ENCODE results near the gene HEYL.
A peak's percentile ranks its signal among the peaks of the same experiment; 100 is the strongest.

Gene HEYL

DNA sequence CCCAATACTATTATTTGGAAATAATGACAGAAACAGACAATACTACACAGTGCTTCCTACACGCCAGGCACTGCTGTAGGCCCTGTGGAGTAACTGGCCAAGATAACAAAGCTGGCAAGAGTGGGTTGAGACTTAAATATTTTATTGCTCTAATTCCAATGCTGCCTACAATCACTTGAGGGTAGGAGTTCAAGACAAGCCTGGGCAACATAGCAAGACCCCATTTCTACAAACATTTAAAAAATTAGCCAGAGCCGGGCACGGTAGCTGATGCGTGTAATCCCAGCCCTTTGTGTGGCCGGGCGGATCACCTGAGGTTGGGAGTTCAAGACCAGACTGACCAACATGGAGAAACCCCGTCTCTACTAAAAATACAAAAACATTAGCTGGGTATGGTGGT lies 53.5 kb downstream of the HEYL start:
- TF ChIP-seq, protein P1, sequence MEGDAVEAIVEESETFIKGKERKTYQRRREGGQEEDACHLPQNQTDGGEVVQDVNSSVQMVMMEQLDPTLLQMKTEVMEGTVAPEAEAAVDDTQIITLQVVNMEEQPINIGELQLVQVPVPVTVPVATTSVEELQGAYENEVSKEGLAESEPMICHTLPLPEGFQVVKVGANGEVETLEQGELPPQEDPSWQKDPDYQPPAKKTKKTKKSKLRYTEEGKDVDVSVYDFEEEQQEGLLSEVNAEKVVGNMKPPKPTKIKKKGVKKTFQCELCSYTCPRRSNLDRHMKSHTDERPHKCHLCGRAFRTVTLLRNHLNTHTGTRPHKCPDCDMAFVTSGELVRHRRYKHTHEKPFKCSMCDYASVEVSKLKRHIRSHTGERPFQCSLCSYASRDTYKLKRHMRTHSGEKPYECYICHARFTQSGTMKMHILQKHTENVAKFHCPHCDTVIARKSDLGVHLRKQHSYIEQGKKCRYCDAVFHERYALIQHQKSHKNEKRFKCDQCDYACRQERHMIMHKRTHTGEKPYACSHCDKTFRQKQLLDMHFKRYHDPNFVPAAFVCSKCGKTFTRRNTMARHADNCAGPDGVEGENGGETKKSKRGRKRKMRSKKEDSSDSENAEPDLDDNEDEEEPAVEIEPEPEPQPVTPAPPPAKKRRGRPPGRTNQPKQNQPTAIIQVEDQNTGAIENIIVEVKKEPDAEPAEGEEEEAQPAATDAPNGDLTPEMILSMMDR (IDR thresholded peaks at IDR 0.05; ENCODE audit: control insufficient read depth, extremely low read depth, insufficient read depth): no peak
- no peak for DNase-seq (ENCODE audit: low read depth)

DNA sequence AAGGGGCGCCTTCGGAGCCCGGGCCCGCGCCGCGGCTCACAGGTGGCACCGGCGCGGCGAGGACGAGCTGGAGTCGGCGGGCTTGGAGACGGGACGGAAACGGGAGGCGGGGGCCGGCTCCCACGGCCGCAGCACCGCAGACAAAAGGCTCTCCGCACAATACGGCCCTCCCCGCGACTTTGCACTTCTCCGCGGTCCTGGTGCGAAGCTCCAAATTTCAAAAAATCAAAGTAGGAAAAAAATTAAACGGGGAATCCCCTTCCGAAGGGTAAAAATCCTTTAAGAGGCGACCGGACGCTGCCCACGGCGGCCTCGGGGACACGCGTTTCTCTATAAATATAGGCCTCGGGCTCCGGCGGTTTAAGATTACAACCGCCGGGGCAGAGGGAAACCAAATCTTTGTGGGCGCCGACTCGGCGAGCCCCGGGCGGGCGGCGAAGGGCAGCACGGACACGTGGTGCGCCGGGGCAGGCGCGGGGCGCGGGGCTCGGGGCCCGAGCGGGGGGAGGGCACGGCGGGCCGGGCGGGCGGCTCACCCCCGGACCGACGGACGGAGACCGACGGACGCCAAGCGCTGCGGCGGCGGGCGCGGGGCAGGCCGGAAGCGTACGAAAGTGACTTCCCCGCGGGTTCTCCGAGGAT lies 63.3 kb downstream of the HEYL start:
- DNase-seq (ENCODE audit: low read depth): no peak
- TF ChIP-seq, protein P1 (IDR thresholded peaks at IDR 0.05; ENCODE audit: control insufficient read depth, extremely low read depth, insufficient read depth): no peak
- peak overlapping the region; percentile 85 for H3K4me3 ChIP-seq (ENCODE audit: low read depth, low read length)

More for the DNA sequence above, 53.5 kb downstream of the HEYL start:
- no peak overlapping the region for H3K4me3 ChIP-seq (ENCODE audit: low read depth, low read length)

DNA sequence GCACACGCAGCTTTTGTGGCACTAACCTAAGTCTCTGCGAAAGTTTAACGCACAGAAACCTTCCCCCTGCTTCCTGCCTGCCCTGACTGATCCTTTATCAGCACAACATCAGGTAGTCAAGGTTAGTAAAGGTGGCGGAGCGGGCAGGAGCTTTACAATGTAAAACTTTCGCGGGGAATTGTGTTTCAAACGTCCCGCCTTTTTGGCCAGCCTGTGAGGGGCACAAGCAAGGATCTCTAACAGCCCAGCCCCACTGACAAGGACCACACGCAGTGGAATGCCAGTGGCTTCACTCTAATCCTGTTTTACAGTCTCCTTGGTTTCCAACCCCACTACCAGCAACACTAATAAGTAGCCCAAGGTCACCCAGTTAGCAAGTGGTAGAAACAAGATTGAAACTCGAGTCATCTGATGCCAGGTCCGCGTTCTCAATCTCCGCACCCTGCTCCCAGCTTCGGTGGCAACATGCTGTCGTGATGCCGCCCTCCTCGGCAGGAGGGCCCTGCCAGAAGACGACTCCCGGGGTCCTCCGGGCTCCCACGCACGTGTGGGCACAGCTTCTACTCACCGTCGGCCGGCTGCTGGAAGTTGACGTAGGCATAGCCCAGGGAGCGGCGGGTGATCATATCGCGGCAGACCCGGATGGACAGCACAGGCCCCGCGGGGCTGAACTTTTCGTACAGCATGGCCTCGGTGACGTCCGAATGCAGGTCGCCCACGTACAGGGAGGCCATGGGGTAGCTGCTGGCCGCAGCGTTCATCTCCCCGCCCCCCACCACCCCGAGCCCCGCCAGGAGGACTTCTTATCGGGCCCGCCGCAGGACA lies 64.0 kb downstream of the HEYL start:
- H3K4me3 ChIP-seq (ENCODE audit: low read depth, low read length): peak overlapping the region; percentile 85
- DNase-seq (ENCODE audit: low read depth): no peak
- TF ChIP-seq, protein P1 (IDR thresholded peaks at IDR 0.05; ENCODE audit: control insufficient read depth, extremely low read depth, insufficient read depth): no peak

DNA sequence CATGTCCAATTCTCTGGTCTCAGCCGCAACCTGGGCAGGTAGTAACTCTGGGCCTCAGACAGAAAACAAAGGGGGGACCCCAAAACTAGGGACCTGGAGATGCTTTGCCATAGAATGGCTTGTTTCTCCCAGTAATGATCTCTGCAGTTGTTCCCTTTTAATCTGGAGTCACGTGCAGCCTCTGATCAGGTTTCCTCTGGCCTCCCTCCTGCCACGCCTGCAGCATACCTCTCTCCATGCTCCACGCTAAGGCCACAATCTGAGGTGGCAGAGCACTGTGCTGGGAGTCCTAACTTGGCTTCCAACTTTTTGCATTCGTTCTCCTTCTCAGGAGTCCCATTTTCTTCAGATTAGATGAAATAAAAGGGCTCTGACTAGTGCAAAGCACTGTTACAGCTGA lies 64.8 kb downstream of the HEYL start:
- no peak for DNase-seq (ENCODE audit: low read depth)

More for the DNA sequence above, 64.8 kb downstream of the HEYL start:
- peak overlapping the region; percentile 85 for H3K4me3 ChIP-seq (ENCODE audit: low read depth, low read length)
- TF ChIP-seq, protein P1 (IDR thresholded peaks at IDR 0.05; ENCODE audit: control insufficient read depth, extremely low read depth, insufficient read depth): no peak

All from LNCaP clone FGC (cell line).